Heart left ventricle (tissue), 16 donors: ENCODE data around the gene METTL3. TPM values are rescaled to one million over a fixed set of nuclear protein-coding genes. Genes with fewer than 3 reads are reported as not detected.

Source experiments
- ATAC-seq, 4 donors: fragments of 200-7000 bp; cut with Tn5 transposase; one replicate each; pipeline ENCODE4 v1.9.1; 2020 to 2022; ENCODE audit warnings: moderate library complexity in 4 of 4, mild to moderate bottlenecking in 3 of 4, moderate number of reproducible peaks in 1 of 4
- DNase-seq, 5 donors: peaks; one replicate each; pipeline ENCODE4 v3.0.0-alpha.2; 2020
- H3K27ac ChIP-seq, 12 donors: fragments of 200-600 bp; sonication (generic) in 4 of 12; one replicate each; pipeline versions ENCODE4 v1.5.0 to v1.8.0; 2016 to 2022; ENCODE audit warnings: mild to moderate bottlenecking in 2 of 12
- H3K27me3 ChIP-seq, 9 donors: fragments of 200-600 bp; sonication (generic) in 2 of 9; one replicate each; pipeline versions ENCODE4 v1.5.1 to v1.8.0; 2016 to 2022; ENCODE audit warnings: mild to moderate bottlenecking in 3 of 9
- H3K36me3 ChIP-seq, 9 donors: fragments of 200-600 bp; sonication (generic) in 2 of 9; one replicate each; pipeline versions ENCODE4 v1.5.0 to v1.8.0; 2018 to 2022; ENCODE audit warnings: mild to moderate bottlenecking in 2 of 9
- H3K4me1 ChIP-seq, 12 donors: fragments of 200-600 bp; sonication (generic) in 4 of 12; one replicate each; pipeline versions ENCODE4 v1.5.0 to v1.8.0; 2016 to 2022; ENCODE audit warnings: mild to moderate bottlenecking in 3 of 12
- H3K4me3 ChIP-seq, 12 donors: fragments of 200-600 bp; sonication (generic) in 4 of 12; one replicate each; pipeline versions ENCODE4 v1.5.0 to v1.8.0; 2017 to 2022; ENCODE audit warnings: mild to moderate bottlenecking in 9 of 12, moderate library complexity in 4 of 12
- H3K9me3 ChIP-seq, 12 donors: fragments of 200-600 bp; sonication (generic) in 4 of 12; one replicate each; pipeline versions ENCODE4 v1.5.0 to v1.8.0; 2016 to 2022; ENCODE audit warnings: mild to moderate bottlenecking in 1 of 12
- CTCF ChIP-seq, 12 donors: fragments of 200-600 bp; sonication (generic) in 4 of 12; IDR thresholded peaks; one replicate each; pipeline versions ENCODE4 v1.5.0 to v1.8.0; 2018 to 2022; ENCODE audit warnings: antibody characterized with exemption in 12 of 12, mild to moderate bottlenecking in 5 of 12
- POLR2A ChIP-seq, 2 donors: fragments of 450-650 bp; IDR thresholded peaks; one replicate each; pipeline ENCODE4 v1.6.1; 2017; ENCODE audit warnings: antibody characterized with exemption in 2 of 2, mild to moderate bottlenecking in 2 of 2, moderate library complexity in 2 of 2
- WGBS, 4 donors: extraction: QIAGEN DNeasy Blood & Tissue Kit in 2 of 4; methylation state at CpG; one replicate each; pipeline versions ENCODE4 v1.1.5 to v1.1.7; 2013 to 2018; 5-methylcytosine and 5-hydroxymethylcytosine counted together
- intact Hi-C, 10 donors: fragments of 100-400 bp; cut with DNase I; formaldehyde crosslinking; loops; one replicate each; pipeline versions ENCODE4 v1.11.1 to v1.14.2; 2022
- polyA plus RNA-seq, 2 donors: library from polyadenylated mRNA; stranded (reverse); fragments of 200-250 nt; gene quantifications; one replicate each; pipeline ENCODE4 v1.2.3, GENCODE V29; 2013
- total RNA-seq, 9 donors: library from RNA; depleted of rRNA in 2 of 9; stranded (reverse); fragments of >200 nt in 2 of 9; fragmentation: NEBNext Ultra II Directional in 3 of 9; extraction: Animal tissue kit (Norgen Biotek cat#: 25700) in 3 of 9; gene quantifications; one replicate each; pipeline versions ENCODE4 v1.1.0 to v1.2.4, GENCODE V29; 2016 to 2023
- donor health status: ischemic (EF 13 %, LVEDD 7.1; RV severe dilation, severe dysfunction).
- donor health status: healthy with polysubstance abuse.
- donor health status: DM: no; HTN: yes; CAD: no.
- donor health status: DM: no; HTN: no; CAD: no.
- donor health status: ischemic (EF 25% LVEDD 6.9; RV normal size, moderate dysfunction).
- donor health status: ischemic (EF 25% LVEDD 5.7; RV mildly dilated, moderate dysfunction).
- donor health status: healthy.
- donor health status: DM: yes; HTN: yes; CAD: no.
- donor health status: ischemic (EF 35%, LVEDD 5.7; RV mildly dilated, moderate dysfunction).
- donor health status: nonischemic (EF 11% LVEDD 7.7; RV severe dilation, severe dysfunction).
- donor health status: DM: yes; HTN: yes; CAD: no.
- donor health status: PGD.
- donor health status: ischemic (EF 29% LVEDD 5.4; RV normal size, mild dysfunction).
- donor health status: nonischemic (EF 23%, LVEDD 6.1; RV moderate dilation, normal function).

Gene METTL3
- total and polyA plus RNA-seq, 11 donors = 21.0 to 37.0 (median 25.2) TPM

- TF ChIP-seq POLR2A (IDR thresholded peaks at IDR 0.05) (no peak), CTCF (IDR thresholded peaks at IDR 0.05) (no peak)
- H3K4me1 ChIP-seq = no peaks in the 10 kb centered on the region
- no peaks in the 10 kb centered on the region for H3K36me3 ChIP-seq
- no peak overlapping the region for H3K4me3 ChIP-seq
- DNase-seq (no peak), ATAC-seq (no peak)
- 59 to 66% (median 61%) methylated on average over 5 of the region's 5 CpGs for WGBS, 4 donors
- peaks cover 0 to 24% (median 5%) of the 10 kb centered on the region in 9 donors for H3K27me3 ChIP-seq
- intact Hi-C loops = no loop called here
- H3K27ac ChIP-seq = no peak overlapping the region
- no peaks in the 10 kb centered on the region for H3K9me3 ChIP-seq
These were observed 32.8 kb upstream of the METTL3 start for GRCh38 chr14:21543963-21544362.

- H3K36me3 ChIP-seq = no peaks in the 10 kb centered on the region
- H3K27me3 ChIP-seq = peaks cover 0 to 28% (median 6%) of the 10 kb centered on the region in 9 donors
- TF ChIP-seq CTCF (IDR thresholded peaks at IDR 0.05) (no peak), POLR2A (IDR thresholded peaks at IDR 0.05) (no peak)
- intact Hi-C loops = no loop called here
- no peak overlapping the region for H3K4me3 ChIP-seq
- no peak for ATAC-seq
- no peak overlapping the region for H3K27ac ChIP-seq
- no peaks in the 10 kb centered on the region for H3K4me1 ChIP-seq
- WGBS, 4 donors = 32 to 37% (median 34%) methylated on average over 7 of the region's 7 CpGs
- no peak for DNase-seq
- H3K9me3 ChIP-seq = no peaks in the 10 kb centered on the region
These were observed 32.4 kb upstream of the METTL3 start for GRCh38 chr14:21543521-21543960.

- no peaks in the 10 kb centered on the region for H3K36me3 ChIP-seq
- no peak for TF ChIP-seq POLR2A (IDR thresholded peaks at IDR 0.05)
- no peak for TF ChIP-seq CTCF (IDR thresholded peaks at IDR 0.05)
- ATAC-seq = no peak
- H3K4me3 ChIP-seq = no peak overlapping the region
- 88 to 90% (median 88%) methylated on average over 9 of the region's 9 CpGs for WGBS, 4 donors
- peaks cover 0 to 7% (median 1%) of the 10 kb centered on the region in 12 donors for H3K4me1 ChIP-seq
- H3K27ac ChIP-seq = no peak overlapping the region
- DNase-seq = no peak
- H3K9me3 ChIP-seq = no peaks in the 10 kb centered on the region
- peaks cover 0 to 46% (median 8%) of the 10 kb centered on the region in 9 donors for H3K27me3 ChIP-seq
- intact Hi-C loops = no loop called here
These were observed 30.4 kb upstream of the METTL3 start for GRCh38 chr14:21541413-21542074.

- intact Hi-C loops = no loop called here
- peaks cover 0 to 12% (median 3%) of the 10 kb centered on the region in 12 donors for H3K4me1 ChIP-seq
- peaks cover 0 to 68% (median 25%) of the 10 kb centered on the region in 9 donors for H3K27me3 ChIP-seq
- no peak for ATAC-seq
- H3K9me3 ChIP-seq = no peaks in the 10 kb centered on the region
- H3K36me3 ChIP-seq = no peaks in the 10 kb centered on the region
- 8 to 17% (median 11%) methylated on average over 3 of the region's 3 CpGs for WGBS, 4 donors
- H3K4me3 ChIP-seq = no peak overlapping the region
- no peak overlapping the region for H3K27ac ChIP-seq
- DNase-seq = no peak
- no peak for TF ChIP-seq CTCF (IDR thresholded peaks at IDR 0.05)
- no peak for TF ChIP-seq POLR2A (IDR thresholded peaks at IDR 0.05)
These were observed 28.2 kb upstream of the METTL3 start for GRCh38 chr14:21539189-21539940.
